ENCODE results near the gene SEZ6L. TPM values are rescaled to one million over a fixed set of nuclear protein-coding genes. Genes with fewer than 3 reads are reported as not detected.

SEZ6L gene
- total and polyA plus RNA-seq, 7 donors: 0.49 to 2.1 (median 0.83) TPM; not detected in 2

- Histone ChIP-seq H3K4me3 (no peak overlapping the region), H3K36me3 (no peaks in the 10 kb centered on the region), H3K9me3 (no peaks in the 10 kb centered on the region), H3K4me1 (no peaks in the 10 kb centered on the region), H3K27me3 (peaks cover 0 to 4% (median 3%) of the 10 kb centered on the region in 3 donors), H3K27ac (no peak overlapping the region)
- intact Hi-C loops (cut with DNase I): no loop called here
- TF ChIP-seq POLR2AphosphoS5 (IDR thresholded peaks at IDR 0.05): no peak
- no peak for TF ChIP-seq CTCF (IDR thresholded peaks at IDR 0.05)
- no peak for TF ChIP-seq POLR2A (IDR thresholded peaks at IDR 0.05)
- no peak for TF ChIP-seq EP300 (IDR thresholded peaks at IDR 0.05)
- 68 to 81% methylated on average over 3 of the region's 3 CpGs for WGBS, 2 donors
- DNase-seq: no peak
Measured at GRCh38 chr22:26345496-26345895, 176.2 kb downstream of the SEZ6L start.

- TF ChIP-seq CTCF (IDR thresholded peaks at IDR 0.05): no peak
- TF ChIP-seq EP300 (IDR thresholded peaks at IDR 0.05): no peak
- no peak for TF ChIP-seq POLR2AphosphoS5 (IDR thresholded peaks at IDR 0.05)
- TF ChIP-seq POLR2A (IDR thresholded peaks at IDR 0.05): no peak
- Histone ChIP-seq H3K36me3 (no peaks in the 10 kb centered on the region), H3K4me1 (no peaks in the 10 kb centered on the region), H3K27ac (no peak overlapping the region), H3K9me3 (no peaks in the 10 kb centered on the region), H3K27me3 (peaks cover 0 to 4% (median 0%) of the 10 kb centered on the region in 3 donors), H3K4me3 (no peak overlapping the region)
- intact Hi-C loops (cut with DNase I): no loop called here
- no peak for DNase-seq
- 47 to 84% methylated on average over 2 of the region's 2 CpGs for WGBS, 2 donors
Measured at GRCh38 chr22:26348810-26349526, 179.7 kb downstream of the SEZ6L start.

GRCh38 chr22:26354707-26355106, 185.4 kb downstream of the SEZ6L start:
- Histone ChIP-seq H3K27ac (no peak overlapping the region), H3K36me3 (no peaks in the 10 kb centered on the region), H3K27me3 (peaks cover 0 to 15% (median 0%) of the 10 kb centered on the region in 3 donors), H3K9me3 (no peaks in the 10 kb centered on the region), H3K4me3 (no peak overlapping the region), H3K4me1 (no peaks in the 10 kb centered on the region)
- intact Hi-C loops (cut with DNase I): no loop called here
- no peak for TF ChIP-seq EP300 (IDR thresholded peaks at IDR 0.05)
- no peak for TF ChIP-seq POLR2AphosphoS5 (IDR thresholded peaks at IDR 0.05)
- TF ChIP-seq POLR2A (IDR thresholded peaks at IDR 0.05): no peak
- TF ChIP-seq CTCF (IDR thresholded peaks at IDR 0.05): no peak
- no peak for DNase-seq
- 74 to 76% methylated on average over 20 of the region's 20 CpGs for WGBS, 2 donors

GRCh38 chr22:26357281-26357680, 188.0 kb downstream of the SEZ6L start:
- intact Hi-C loops (cut with DNase I): no loop called here
- Histone ChIP-seq H3K4me3 (no peak overlapping the region), H3K36me3 (no peaks in the 10 kb centered on the region), H3K27ac (no peak overlapping the region), H3K9me3 (no peaks in the 10 kb centered on the region), H3K4me1 (peaks cover 0 to 9% (median 3%) of the 10 kb centered on the region in 4 donors), H3K27me3 (peaks cover 0 to 33% (median 1%) of the 10 kb centered on the region in 3 donors)
- TF ChIP-seq EP300 (IDR thresholded peaks at IDR 0.05): no peak
- no peak for TF ChIP-seq CTCF (IDR thresholded peaks at IDR 0.05)
- no peak for TF ChIP-seq POLR2A (IDR thresholded peaks at IDR 0.05)
- TF ChIP-seq POLR2AphosphoS5 (IDR thresholded peaks at IDR 0.05): no peak
- DNase-seq: no peak
- 41 to 68% methylated on average over 2 of the region's 2 CpGs for WGBS, 2 donors
